ENCODE measurements around the gene PRIMPOL.
"Not testable (repeated sequence)": the region's sequence is repeated elsewhere in the genome, so short reads cannot be mapped to it uniquely, and the experiment has no call there.

PRIMPOL gene

GRCh38 chr4:184641022-184641421 is 8.5 kb upstream of the PRIMPOL start:
- DNase-seq (ENCODE audit: low read depth), result no peak

DNA sequence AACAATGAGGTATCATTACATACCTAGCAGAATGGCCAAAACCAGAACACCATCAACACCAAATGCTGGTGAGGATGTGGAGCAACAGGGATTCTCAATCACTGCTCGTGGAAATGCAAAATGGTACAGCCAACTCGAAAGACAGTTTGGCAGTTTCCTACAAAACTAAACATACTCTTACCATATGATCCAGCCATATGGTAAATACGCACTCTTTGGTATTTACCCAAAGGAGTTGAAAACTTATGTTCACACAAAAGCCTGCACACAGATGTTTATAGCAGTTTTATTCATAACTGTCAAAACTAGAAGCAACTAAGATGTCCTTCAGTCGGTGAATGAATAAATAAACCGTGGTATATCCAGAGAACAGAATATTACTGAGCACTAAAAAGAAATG is 8.1 kb upstream of the PRIMPOL start:
- no peak for DNase-seq (ENCODE audit: low read depth)

- DNase-seq (ENCODE audit: low read depth), result no peak
These were observed 5.8 kb upstream of the PRIMPOL start for GRCh38 chr4:184643731-184644130.

GRCh38 chr4:184644553-184645307 is 4.8 kb upstream of the PRIMPOL start:
- peak; percentile 54 for DNase-seq (ENCODE audit: low read depth)

DNA sequence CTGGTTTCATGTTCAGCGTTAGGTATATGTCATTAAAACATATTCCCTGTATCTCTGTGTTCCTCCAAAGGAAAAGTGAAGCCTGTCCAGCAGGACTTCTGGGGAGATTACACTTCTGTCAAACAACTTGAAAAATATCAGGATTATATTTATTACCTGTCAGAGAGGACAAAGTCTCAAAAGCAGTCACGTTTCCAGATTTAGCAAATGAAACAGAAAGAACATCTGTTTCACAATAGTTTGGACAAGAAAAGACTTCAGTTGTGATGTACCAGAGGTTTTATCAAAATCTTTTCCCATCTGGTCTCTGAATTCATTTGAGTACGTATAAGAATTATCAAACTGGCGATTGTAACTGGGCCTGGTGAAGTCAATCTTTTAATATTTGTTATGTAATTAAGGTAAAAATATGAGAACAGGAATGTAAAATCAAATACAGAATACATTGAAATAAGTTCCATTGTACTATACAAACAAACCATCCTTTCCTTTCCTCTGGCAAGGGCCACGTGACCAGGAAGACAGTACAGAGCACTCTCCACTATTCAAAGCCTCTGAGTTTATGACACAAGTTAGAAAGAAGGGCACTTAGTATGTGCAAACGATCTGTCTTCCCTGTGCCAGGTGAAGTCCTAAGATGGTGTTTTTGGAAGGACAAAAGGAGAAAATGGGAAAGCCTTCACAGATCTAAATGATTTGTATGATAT is 3.5 kb upstream of the PRIMPOL start:
- no peak for DNase-seq (ENCODE audit: low read depth)

GRCh38 chr4:184647266-184648053 is 2.1 kb upstream of the PRIMPOL start:
- peak; percentile 50 for DNase-seq (ENCODE audit: low read depth)

DNA sequence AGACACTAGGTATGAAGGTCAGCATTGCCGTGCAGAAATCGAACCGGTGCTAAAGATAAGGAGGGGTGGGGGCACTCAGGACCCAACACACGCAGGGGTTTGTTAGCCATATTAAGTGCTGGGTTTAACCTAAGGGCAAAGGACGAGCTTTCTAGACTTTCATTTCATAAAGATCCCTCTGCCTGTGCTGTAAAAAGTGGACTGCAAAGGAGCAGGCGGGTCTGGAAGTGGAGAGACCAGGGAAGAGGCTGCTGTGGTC is 1.6 kb upstream of the PRIMPOL start:
- no peak for DNase-seq (ENCODE audit: low read depth)

DNA sequence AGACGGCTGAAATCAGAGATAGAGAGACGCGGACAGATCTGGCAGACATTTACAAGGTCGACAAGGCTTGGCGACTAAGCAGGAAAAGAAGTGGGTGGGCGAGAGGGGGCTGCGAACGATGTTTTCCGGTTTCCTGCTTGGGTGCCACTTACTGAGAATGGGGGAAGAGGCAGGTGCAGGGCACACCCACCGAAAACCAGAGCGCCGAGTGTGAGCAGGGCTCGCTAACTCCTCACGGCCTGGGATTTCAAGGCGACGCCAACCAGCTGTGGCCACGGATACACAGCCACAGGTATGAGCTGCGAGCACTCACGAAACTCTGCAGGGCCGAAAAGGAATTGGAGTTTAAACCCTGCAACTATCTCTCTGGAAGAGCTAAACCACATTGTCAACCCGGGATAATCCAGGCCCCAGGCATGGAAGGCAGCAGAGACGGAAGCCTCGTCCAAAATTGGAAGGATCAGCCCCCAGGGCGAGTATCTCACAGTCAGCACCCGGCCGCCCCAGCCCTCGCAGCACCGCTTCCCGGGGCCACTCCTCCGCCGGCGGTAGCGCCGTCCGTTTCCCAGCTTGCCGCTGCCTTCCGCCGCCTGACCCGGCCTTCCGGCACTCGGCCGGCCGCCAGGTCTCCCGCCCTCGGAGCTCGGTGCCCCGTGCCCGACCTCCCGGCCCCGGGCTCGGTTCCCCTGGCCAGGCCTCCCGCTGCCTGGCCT is 1.1 kb upstream of the PRIMPOL start:
- DNase-seq (ENCODE audit: low read depth), result peak; percentile 75

DNA sequence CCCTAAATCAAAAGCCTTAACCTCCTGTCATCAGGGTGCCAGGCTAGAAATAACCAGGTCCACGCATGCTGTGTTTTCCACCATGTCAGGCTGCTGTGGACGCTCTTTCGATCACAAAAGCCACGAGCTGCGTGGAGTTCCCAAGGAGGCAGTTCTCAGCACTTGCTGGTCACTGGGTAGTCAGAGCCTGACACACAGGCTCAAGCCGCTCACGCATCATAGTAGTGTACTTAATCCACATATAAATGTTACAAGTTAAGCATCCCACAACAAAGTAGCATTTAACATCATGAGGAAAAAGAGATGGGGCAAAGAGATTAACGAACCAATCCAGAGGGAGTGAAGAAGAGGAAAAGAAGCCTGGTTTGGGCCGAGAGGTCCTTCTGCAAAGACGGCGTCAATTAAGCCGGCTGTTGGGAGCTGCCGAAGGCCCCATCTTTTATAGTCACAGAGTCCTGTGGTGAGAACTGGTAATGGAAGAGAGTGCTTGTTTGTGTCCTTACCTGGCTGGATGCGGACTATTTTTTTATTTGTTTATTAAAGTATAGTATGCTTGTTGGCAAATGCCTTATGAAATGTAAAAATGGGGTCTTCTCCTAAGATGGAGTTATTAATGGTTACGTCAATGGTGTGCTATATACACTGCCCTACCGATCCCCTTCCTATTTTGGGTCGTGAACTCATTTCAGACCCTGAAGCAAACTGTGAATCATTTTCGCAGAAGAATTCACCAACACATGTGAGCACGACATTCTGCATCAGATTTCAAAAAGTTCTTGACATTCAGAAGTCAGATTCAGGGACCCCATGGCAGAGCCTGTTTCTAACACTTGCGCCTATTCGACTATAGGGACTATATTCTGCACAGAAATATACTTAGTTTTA is 675 bp downstream of the PRIMPOL start:
- peak; percentile 55 for DNase-seq (ENCODE audit: low read depth)

- DNase-seq (ENCODE audit: low read depth), result no peak
These were observed 2.4 kb downstream of the PRIMPOL start for GRCh38 chr4:184651899-184652298.

- not testable (repeated sequence) for DNase-seq (ENCODE audit: low read depth)
These were observed 3.1 kb downstream of the PRIMPOL start for GRCh38 chr4:184652681-184653080.

DNA sequence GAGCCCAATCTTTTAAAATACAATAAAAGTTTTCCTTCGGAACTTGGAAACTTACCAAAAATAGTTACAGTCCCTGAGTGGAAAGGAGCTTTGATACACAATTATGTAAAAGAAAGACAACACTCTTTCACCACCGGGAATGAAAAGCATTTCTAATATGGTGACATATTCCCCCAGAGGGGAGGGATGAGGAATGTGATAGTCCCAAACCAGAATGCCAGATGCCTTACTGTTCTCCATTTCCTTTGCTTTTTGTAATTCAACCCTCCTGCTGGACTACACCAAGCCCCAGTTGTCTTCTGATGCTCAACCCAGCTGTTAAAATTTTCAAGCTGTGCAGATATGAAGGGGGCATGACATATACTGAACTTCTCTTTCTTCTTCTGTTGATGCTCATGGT is 4.1 kb downstream of the PRIMPOL start:
- peak; percentile 94 for DNase-seq (ENCODE audit: low read depth)

- DNase-seq (ENCODE audit: low read depth), result no peak
These were observed 6.6 kb downstream of the PRIMPOL start for GRCh38 chr4:184655889-184656869.

- no peak for DNase-seq (ENCODE audit: low read depth)
These were observed 7.6 kb downstream of the PRIMPOL start for GRCh38 chr4:184657144-184657543.

- not testable (repeated sequence) for DNase-seq (ENCODE audit: low read depth)
These were observed 8.3 kb downstream of the PRIMPOL start for GRCh38 chr4:184657820-184658219.

DNA sequence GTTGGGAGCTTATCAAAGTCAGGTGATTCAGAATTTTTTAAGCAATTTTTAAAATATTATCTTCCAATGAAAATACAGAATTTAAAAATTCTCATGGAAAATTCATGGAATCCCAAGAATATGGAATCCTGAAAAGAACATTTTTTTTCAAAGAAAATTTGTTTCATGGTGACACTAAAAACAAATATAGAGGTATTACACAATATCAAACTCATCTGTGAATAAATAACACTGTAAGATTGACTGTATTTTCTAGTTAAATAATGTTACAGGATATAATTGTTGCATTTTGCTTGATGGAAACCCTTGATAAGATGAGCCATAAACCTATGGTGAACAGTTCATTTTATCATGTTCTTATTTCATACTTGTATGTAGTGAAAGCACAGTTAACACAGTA is 11.4 kb downstream of the PRIMPOL start:
- no peak for DNase-seq (ENCODE audit: low read depth)

- no peak for DNase-seq (ENCODE audit: low read depth)
These were observed 12.7 kb downstream of the PRIMPOL start for GRCh38 chr4:184662236-184662635.

DNA sequence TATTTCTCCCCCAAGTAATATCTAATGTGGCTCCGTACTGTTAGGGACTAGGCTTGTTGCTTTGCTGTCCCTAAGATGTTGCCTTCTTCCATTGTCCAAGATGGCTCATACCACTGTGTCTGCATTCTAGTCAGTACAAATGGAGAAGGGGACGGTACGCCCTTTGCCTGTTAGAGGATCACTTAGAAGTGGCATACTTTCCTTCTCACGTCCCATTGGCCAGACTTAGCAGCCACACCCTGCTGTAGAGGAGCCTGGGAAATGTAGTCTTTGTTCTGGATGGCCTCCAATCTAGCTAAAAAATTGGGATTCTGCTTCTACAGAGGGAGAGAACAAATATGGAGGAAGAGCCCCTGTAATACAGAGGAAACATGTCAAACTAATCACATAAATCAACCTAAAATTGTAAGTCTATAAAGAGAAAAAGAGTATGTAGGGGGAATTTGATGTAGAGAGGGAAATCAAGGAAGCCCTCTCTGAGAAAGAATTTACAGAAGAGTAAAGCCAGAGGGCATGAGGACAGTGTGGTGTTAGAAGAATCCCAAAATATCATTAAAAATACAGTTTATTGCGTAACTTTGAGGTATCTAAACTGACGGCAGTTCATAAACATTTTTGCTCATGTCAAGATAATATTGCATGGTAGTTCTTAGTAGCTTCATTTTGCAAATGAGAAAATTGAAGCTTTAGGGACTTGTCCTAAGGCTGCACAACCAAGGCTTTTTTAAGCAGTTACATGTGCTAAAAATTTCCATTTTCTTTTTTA is 15.1 kb downstream of the PRIMPOL start:
- DNase-seq (ENCODE audit: low read depth), result peak; percentile 51

- DNase-seq (ENCODE audit: low read depth), result no peak
These were observed 17.1 kb downstream of the PRIMPOL start for GRCh38 chr4:184666670-184667069.

Data from EH (cell line).